BJ (cell line): ENCODE data around the gene SUV39H2. TPM values are rescaled to one million over a fixed set of nuclear protein-coding genes. Genes with fewer than 3 reads are reported as not detected.

ENCODE experiments used
- polyA plus RNA-seq: library from polyadenylated mRNA; depleted of rRNA; stranded (reverse); fragments of >200 nt; gene quantifications from 2 replicates; pipeline ENCODE4 v1.2.3, GENCODE V29; 2011; rRNA removed

The SUV39H2 gene
- polyA plus RNA-seq, 1 experiment, result 2.2 TPM

Other genes starting within 250 kb of the SUV39H2 start
- 11.3 and 21.2 TPM in 2 replicates for gene FAM107B, start 104.0 kb upstream of the SUV39H2 start, polyA plus RNA-seq
- 1.0 and 1.1 TPM in 2 replicates for gene CDNF, start 40.8 kb upstream of the SUV39H2 start, polyA plus RNA-seq
- gene HSPA14, start 40.6 kb upstream of the SUV39H2 start, polyA plus RNA-seq, result 5.4 and 10.0 TPM in 2 replicates
- 4.2 and 5.1 TPM in 2 replicates for gene MSANTD7, start 40.6 kb upstream of the SUV39H2 start, polyA plus RNA-seq
- 4.1 and 6.0 TPM in 2 replicates for gene DCLRE1C, start 75.2 kb downstream of the SUV39H2 start, polyA plus RNA-seq
- 0.26 TPM in 1 of 2 replicates, not detected in the other for gene MEIG1, start 80.5 kb downstream of the SUV39H2 start, polyA plus RNA-seq
- 0.15 and 0.29 TPM in 2 replicates for gene OLAH, start 165.1 kb downstream of the SUV39H2 start, polyA plus RNA-seq
- 0.76 and 1.0 TPM in 2 replicates for gene ACBD7, start 209.9 kb downstream of the SUV39H2 start, polyA plus RNA-seq
- 15.9 and 17.2 TPM in 2 replicates for gene RPP38, start 218.5 kb downstream of the SUV39H2 start, polyA plus RNA-seq